Tibial nerve (tissue), 4 donors: ENCODE measurements around the gene GPR63. TPM values are rescaled to one million over a fixed set of nuclear protein-coding genes. Genes with fewer than 3 reads are reported as not detected.

Source experiments
- DNase-seq, 2 donors: peaks; one replicate each; pipeline ENCODE4 v3.0.0-alpha.2; 2019; ENCODE audit warnings: low spot score in 2 of 2
- H3K27ac ChIP-seq, 4 donors: fragments of 200-600 bp; sonication (generic) in 3 of 4; one replicate each; pipeline ENCODE4 v1.5.1; 2017 to 2019; ENCODE audit warnings: mild to moderate bottlenecking in 1 of 4
- H3K27me3 ChIP-seq, 2 donors: fragments of 200-600 bp; sonication (generic) in 1 of 2; one replicate each; pipeline versions ENCODE4 v1.5.1 to v1.6.0; 2017 to 2019
- H3K36me3 ChIP-seq, 3 donors: fragments of 200-600 bp; sonication (generic); one replicate each; pipeline ENCODE4 v1.5.1; 2018 to 2019
- H3K4me1 ChIP-seq, 4 donors: fragments of 200-600 bp; sonication (generic) in 3 of 4; one replicate each; pipeline ENCODE4 v1.5.1; 2017 to 2019
- H3K4me3 ChIP-seq, 4 donors: fragments of 200-600 bp; sonication (generic) in 3 of 4; one replicate each; pipeline ENCODE4 v1.5.1; 2017 to 2019; ENCODE audit warnings: mild to moderate bottlenecking in 1 of 4, moderate library complexity in 1 of 4
- H3K9me3 ChIP-seq, 4 donors: fragments of 200-600 bp; sonication (generic) in 3 of 4; one replicate each; pipeline ENCODE4 v1.5.1; 2017 to 2019
- EP300 ChIP-seq, 2 donors: sonication (generic); formaldehyde crosslinking; IDR thresholded peaks; one replicate each; pipeline ENCODE4 v1.6.1; 2017; ENCODE audit warnings: antibody characterized with exemption in 2 of 2, mild to moderate bottlenecking in 1 of 2
- POLR2A ChIP-seq, 2 donors: fragments of 450-650 bp; IDR thresholded peaks; one replicate each; pipeline ENCODE4 v1.6.1; 2017; ENCODE audit warnings: antibody characterized with exemption in 2 of 2, mild to moderate bottlenecking in 2 of 2, moderate library complexity in 2 of 2
- WGBS, 2 donors: methylation state at CpG; one replicate each; pipeline ENCODE4 v1.1.5; 2018; 5-methylcytosine and 5-hydroxymethylcytosine counted together
- total RNA-seq, 4 donors: library from RNA; depleted of rRNA; stranded (reverse); fragments of >200 nt; gene quantifications; one replicate each; pipeline ENCODE4 v1.1.0, GENCODE V29; 2016
- TF ChIP-seq, protein P1 (sequence below), 5 experiments: fragments of 200-600 bp in 3 of 5; fragments of 450-650 bp in 2 of 5; sonication (generic) in 3 of 5; IDR thresholded peaks; one replicate each; pipeline ENCODE4 v1.5.1; 2016 to 2019; ENCODE audit warnings: antibody characterized with exemption in 5 of 5, mild to moderate bottlenecking in 3 of 5, moderate library complexity in 2 of 5

GPR63 gene
- total RNA-seq, 4 donors from 2014 or later, result 0.20 to 1.3 (median 0.89) TPM

DNA sequence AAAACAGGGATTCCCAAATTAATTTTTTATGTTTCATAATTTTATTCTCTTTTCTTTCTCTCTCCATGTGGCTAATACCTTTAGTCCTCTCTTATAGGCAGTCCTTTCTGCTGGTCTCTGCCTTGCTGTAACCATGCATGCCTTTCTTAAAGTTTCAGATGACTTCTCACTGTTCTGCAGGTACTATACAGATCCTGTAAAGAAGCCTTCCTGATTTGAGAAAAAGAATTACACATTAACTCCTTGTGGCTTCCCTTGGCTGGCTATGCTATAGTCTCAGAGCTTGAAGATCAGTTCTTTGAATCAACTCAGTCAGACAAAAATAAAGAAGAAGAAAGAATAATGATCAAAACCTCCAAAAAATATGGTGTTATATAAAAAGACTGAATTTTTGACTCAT, 7.3 kb upstream of the GPR63 start:
- H3K9me3 ChIP-seq, result peaks cover 0 to 5% (median 0%) of the 10 kb centered on the region in 4 donors
- H3K27me3 ChIP-seq, result no peaks in the 10 kb centered on the region
- no peak for TF ChIP-seq EP300 (IDR thresholded peaks at IDR 0.05)
- TF ChIP-seq, protein P1, sequence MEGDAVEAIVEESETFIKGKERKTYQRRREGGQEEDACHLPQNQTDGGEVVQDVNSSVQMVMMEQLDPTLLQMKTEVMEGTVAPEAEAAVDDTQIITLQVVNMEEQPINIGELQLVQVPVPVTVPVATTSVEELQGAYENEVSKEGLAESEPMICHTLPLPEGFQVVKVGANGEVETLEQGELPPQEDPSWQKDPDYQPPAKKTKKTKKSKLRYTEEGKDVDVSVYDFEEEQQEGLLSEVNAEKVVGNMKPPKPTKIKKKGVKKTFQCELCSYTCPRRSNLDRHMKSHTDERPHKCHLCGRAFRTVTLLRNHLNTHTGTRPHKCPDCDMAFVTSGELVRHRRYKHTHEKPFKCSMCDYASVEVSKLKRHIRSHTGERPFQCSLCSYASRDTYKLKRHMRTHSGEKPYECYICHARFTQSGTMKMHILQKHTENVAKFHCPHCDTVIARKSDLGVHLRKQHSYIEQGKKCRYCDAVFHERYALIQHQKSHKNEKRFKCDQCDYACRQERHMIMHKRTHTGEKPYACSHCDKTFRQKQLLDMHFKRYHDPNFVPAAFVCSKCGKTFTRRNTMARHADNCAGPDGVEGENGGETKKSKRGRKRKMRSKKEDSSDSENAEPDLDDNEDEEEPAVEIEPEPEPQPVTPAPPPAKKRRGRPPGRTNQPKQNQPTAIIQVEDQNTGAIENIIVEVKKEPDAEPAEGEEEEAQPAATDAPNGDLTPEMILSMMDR (IDR thresholded peaks at IDR 0.05), result no peak
- TF ChIP-seq POLR2A (IDR thresholded peaks at IDR 0.05), result no peak
- no peak for DNase-seq
- no peaks in the 10 kb centered on the region for H3K4me1 ChIP-seq
- no peak overlapping the region for H3K27ac ChIP-seq
- no peak overlapping the region for H3K4me3 ChIP-seq
- no peaks in the 10 kb centered on the region for H3K36me3 ChIP-seq

DNA sequence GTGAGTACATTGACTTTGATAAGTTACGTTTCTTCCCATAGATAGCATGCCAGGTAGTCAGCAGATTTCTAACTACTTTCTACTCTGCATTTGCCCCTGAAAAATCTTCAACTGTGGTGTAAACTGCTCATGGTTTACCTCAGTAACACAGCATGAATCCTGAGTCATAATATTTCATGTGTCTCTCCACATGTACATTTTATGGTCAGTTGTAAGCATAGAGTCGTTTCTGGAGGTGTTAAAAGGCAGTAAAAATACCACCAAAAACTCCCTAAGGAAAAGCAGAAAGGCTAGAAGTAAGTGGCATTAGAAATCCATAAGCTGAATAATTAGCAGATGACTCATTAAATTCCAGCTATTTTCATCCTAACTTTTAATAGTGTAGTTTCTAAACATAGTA, 4.1 kb upstream of the GPR63 start:
- Histone ChIP-seq H3K4me3 (no peak overlapping the region), H3K27me3 (no peaks in the 10 kb centered on the region), H3K27ac (no peak overlapping the region), H3K36me3 (no peaks in the 10 kb centered on the region), H3K9me3 (no peaks in the 10 kb centered on the region), H3K4me1 (peaks cover 0 to 13% (median 5%) of the 10 kb centered on the region in 4 donors)
- DNase-seq, result no peak
- TF ChIP-seq POLR2A (IDR thresholded peaks at IDR 0.05), result no peak
- TF ChIP-seq EP300 (IDR thresholded peaks at IDR 0.05), result no peak
- TF ChIP-seq, protein P1 (IDR thresholded peaks at IDR 0.05), result no peak
- WGBS, 2 donors, result 41 to 43% methylated on average over 2 of the region's 2 CpGs

DNA sequence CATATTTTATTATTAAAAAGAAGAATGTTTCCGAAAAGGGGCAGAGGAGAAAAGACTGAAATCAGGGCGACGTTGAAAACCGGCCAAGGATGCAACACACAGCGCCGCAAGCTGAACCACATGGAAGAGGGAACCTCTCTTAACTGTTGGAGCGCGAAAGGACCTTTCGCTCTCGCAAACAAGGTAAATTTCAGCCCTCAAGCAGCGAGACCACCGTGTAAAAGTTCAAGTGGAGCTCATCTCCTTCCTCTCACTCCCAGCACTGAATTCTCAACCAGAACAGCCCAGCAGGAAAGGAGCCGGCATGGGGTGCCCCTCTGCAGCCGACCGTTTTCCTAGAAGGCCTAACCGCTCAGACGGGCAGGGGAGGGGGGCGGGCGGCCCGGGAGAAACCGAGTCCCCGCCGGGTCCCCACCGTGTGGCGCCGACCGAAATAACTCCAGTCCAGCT, 621 bp downstream of the GPR63 start:
- 2% methylated on average over 26 to 27 of the region's 27 CpGs for WGBS, 2 donors
- no peak for DNase-seq
- Histone ChIP-seq H3K27me3 (no peaks in the 10 kb centered on the region), H3K36me3 (no peaks in the 10 kb centered on the region), H3K27ac (peak overlapping the region in 2 of 4 donors; percentile 10 to 30), H3K4me1 (peaks cover 0 to 15% (median 7%) of the 10 kb centered on the region in 4 donors), H3K9me3 (no peaks in the 10 kb centered on the region), H3K4me3 (peak overlapping the region; percentile 41 to 91 (median 68))
- TF ChIP-seq, protein P1 (IDR thresholded peaks at IDR 0.05), result no peak
- no peak for TF ChIP-seq EP300 (IDR thresholded peaks at IDR 0.05)
- TF ChIP-seq POLR2A (IDR thresholded peaks at IDR 0.05), result no peak

DNA sequence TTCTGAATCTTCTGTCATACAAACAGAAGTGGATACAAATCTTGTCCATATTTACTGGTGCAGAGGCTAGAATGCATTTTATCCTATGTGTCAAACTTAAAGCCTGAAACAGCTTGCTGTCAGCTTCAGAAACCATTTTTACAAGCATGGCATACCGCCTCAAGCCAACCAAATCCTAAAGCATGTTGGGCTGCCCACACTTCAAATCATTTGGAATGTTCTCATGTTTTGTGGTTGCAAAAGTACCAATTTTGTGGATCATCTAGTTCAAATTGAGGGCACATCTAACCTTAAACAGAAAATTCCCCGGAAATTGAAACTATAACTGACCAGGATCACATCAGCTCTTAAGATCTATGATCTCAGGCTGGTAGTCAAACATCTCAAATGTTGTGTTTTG, 3.2 kb downstream of the GPR63 start:
- Histone ChIP-seq H3K4me3 (no peak overlapping the region), H3K9me3 (no peaks in the 10 kb centered on the region), H3K27ac (no peak overlapping the region), H3K36me3 (no peaks in the 10 kb centered on the region), H3K27me3 (no peaks in the 10 kb centered on the region), H3K4me1 (peaks cover 0 to 15% (median 7%) of the 10 kb centered on the region in 4 donors)
- 93 to 100% methylated on average over 2 of the region's 2 CpGs for WGBS, 2 donors
- no peak for DNase-seq
- no peak for TF ChIP-seq EP300 (IDR thresholded peaks at IDR 0.05)
- TF ChIP-seq, protein P1 (IDR thresholded peaks at IDR 0.05), result no peak
- TF ChIP-seq POLR2A (IDR thresholded peaks at IDR 0.05), result no peak

DNA sequence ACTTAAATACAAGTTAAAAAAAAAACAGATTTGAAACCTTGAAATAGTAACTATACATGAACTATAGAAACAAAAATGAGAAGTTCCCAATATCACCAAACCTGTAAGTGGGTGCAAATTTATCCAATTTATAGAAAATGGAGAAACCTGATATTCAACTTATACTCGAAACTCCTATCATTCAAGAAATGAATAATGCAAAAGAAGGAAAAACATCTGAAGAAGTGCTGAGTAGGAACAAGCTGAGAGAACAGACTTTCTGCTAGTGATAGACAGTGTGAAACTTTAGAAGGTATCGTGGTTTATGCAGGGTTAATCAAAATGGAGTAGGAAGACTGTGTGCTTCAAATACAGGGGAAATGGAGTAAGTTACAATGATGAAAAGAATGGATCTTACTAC, 4.5 kb downstream of the GPR63 start:
- no peaks in the 10 kb centered on the region for H3K36me3 ChIP-seq
- no peak for DNase-seq
- no peaks in the 10 kb centered on the region for H3K27me3 ChIP-seq
- TF ChIP-seq EP300 (IDR thresholded peaks at IDR 0.05), result no peak
- no peak for TF ChIP-seq POLR2A (IDR thresholded peaks at IDR 0.05)
- TF ChIP-seq, protein P1 (IDR thresholded peaks at IDR 0.05), result no peak
- WGBS, 2 donors, result 96 to 97% methylated on average over 2 of the region's 2 CpGs
- H3K4me1 ChIP-seq, result peaks cover 0 to 11% (median 4%) of the 10 kb centered on the region in 4 donors
- no peak overlapping the region for H3K27ac ChIP-seq
- no peaks in the 10 kb centered on the region for H3K9me3 ChIP-seq
- H3K4me3 ChIP-seq, result no peak overlapping the region
